ENCODE measurements around the gene TENT4B.

The TENT4B gene

DNA sequence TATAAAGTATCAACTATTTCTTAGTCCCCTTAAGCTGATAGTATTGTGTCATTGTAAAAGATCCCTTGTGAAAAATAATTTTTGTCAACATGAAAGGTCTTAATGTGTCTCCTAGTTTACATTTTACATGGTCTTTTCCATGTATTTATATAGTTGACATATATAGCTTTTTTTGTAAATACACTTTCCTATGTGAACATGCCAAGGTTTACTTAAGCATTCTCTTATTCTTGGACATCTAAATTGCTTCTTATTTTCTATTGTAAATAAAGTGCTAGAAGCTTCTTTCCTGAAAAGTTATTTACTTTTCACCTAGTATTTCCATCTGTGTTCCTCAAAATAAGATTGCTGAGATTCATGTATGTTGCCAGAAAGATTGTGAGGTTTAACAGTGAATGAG lies 29.3 kb downstream of the TENT4B start:
- DNase-seq (ENCODE audit: low read depth) = no peak
- no peak for TF ChIP-seq CTCF (IDR thresholded peaks at IDR 0.05; ENCODE audit: low read length, missing control alignments)
- no peak overlapping the region for H3K4me3 ChIP-seq (replicated peaks; ENCODE audit: low read depth, low read length)

- no peak for TF ChIP-seq CTCF (IDR thresholded peaks at IDR 0.05; ENCODE audit: low read length, missing control alignments)
- H3K4me3 ChIP-seq (replicated peaks; ENCODE audit: low read depth, low read length) = no peak overlapping the region
- peak; percentile 81 for DNase-seq (ENCODE audit: low read depth)
Observed at GRCh38 chr16:50183316-50183715, 30.2 kb downstream of the TENT4B start.

DNA sequence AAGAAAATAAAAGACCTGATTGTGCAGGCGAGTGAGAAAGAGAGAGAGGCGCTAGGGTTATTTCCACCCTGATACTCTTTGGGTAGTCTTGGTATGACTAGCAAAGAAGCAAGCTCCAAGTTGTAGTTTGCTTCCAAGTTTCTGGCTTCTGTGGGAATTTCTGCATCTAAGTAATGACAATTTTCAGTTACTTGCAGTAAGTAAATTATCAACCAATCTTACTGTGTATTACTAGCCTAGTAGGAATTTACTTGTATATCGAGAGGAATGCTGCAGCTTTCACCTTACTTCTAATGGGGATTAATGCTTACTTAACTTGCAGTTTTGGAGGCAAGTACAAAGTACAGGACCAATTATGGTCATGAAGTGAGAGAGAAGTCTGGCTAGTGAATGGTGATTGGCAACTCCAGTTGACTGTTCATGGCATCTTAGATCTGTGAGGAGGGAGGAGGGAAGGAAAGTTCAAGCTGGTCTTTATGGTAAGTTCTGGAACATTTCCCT lies 31.9 kb downstream of the TENT4B start:
- TF ChIP-seq CTCF (IDR thresholded peaks at IDR 0.05; ENCODE audit: low read length, missing control alignments) = no peak
- DNase-seq (ENCODE audit: low read depth) = no peak

GRCh38 chr16:50188619-50189136 lies 35.6 kb downstream of the TENT4B start:
- no peak for TF ChIP-seq CTCF (IDR thresholded peaks at IDR 0.05; ENCODE audit: low read length, missing control alignments)
- H3K4me3 ChIP-seq (replicated peaks; ENCODE audit: low read depth, low read length) = no peak overlapping the region
- no peak for DNase-seq (ENCODE audit: low read depth)

More for the DNA sequence above, 31.9 kb downstream of the TENT4B start:
- no peak overlapping the region for H3K4me3 ChIP-seq (replicated peaks; ENCODE audit: low read depth, low read length)

DNA sequence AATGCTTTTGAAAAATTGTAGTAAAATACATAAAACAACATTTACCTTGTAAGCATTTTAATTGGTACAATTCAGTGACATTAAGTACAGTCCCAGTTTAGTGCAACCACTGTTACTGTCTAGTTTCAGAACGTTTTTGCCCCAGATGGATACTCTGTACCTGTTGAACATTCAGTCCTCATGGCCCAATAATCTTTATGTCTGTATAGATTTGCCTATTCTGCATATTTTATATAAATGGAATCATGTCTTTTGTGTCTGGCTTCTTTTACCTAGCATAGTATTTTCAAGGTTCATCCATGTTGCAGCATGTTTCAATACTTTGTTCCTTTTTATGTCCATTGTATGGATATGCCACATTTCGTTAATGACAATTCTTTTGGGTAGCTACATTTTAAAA lies 37.2 kb downstream of the TENT4B start:
- H3K4me3 ChIP-seq (replicated peaks; ENCODE audit: low read depth, low read length) = no peak overlapping the region
- DNase-seq (ENCODE audit: low read depth) = no peak
- no peak for TF ChIP-seq CTCF (IDR thresholded peaks at IDR 0.05; ENCODE audit: low read length, missing control alignments)

DNA sequence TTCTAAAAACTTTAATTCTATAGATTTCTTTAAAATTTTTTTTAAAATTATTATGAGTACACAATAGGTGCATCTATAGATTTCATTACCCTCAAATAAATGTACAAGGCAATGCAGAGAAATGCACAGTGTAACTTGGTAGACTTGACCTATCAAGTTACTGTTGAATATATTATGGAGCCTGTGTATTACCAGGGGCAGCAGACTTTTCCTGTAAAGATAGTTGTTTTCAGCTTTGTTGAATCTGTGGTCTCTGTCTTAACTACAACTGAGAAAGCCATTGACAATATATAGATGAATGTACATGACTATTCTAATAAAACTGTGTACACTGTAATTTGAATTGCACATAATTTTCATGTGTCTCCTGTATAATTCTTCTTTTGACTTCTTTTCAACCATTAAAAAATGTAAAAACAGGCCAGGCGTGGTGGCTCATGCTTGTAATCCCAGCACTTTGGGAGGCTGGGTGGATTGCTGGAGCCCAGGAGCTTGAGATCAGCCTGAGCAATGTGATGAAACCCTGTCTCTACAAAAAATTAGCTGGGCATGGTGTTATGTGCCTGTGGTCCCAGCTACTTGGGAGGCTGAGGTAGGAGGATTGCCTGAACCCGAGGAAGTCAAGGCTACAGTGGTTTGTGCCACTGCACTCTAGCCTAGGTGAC lies 39.4 kb downstream of the TENT4B start:
- no peak overlapping the region for H3K4me3 ChIP-seq (replicated peaks; ENCODE audit: low read depth, low read length)
- DNase-seq (ENCODE audit: low read depth) = no peak
- TF ChIP-seq CTCF (IDR thresholded peaks at IDR 0.05; ENCODE audit: low read length, missing control alignments) = no peak

DNA sequence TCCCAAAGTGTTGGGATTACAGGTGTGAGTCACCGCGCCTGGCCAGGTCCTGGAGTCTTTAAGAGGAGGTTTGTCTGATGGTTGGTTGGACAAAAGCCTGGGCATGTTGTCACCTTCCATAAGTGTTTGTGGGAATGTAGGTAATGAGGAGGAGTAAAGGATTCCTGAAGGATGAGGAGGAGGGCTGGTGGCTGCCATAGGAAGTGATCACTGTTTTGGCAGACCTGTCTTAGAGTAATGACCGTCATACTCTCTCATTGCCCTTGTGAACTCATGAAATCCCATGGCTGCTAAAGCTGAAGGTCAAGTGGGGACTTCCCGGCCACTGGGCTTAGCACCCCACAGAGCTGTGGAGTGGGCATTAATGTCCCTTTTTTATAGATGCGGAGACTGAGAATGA lies 40.5 kb downstream of the TENT4B start:
- DNase-seq (ENCODE audit: low read depth) = no peak
- no peak overlapping the region for H3K4me3 ChIP-seq (replicated peaks; ENCODE audit: low read depth, low read length)
- TF ChIP-seq CTCF (IDR thresholded peaks at IDR 0.05; ENCODE audit: low read length, missing control alignments) = no peak

Data from fibroblast of pulmonary artery (primary cell).